Lower leg skin (tissue), 3 donors: ENCODE data around the gene CTSO.

Experiments
- CTCF ChIP-seq, 3 donors: fragments of 450-650 bp; IDR thresholded peaks; one replicate each; pipeline ENCODE4 v1.5.1; 2016; ENCODE audit warnings: antibody characterized with exemption in 3 of 3, mild to moderate bottlenecking in 3 of 3, moderate library complexity in 2 of 3
- POLR2A ChIP-seq, 2 donors: fragments of 450-650 bp; IDR thresholded peaks; one replicate each; pipeline ENCODE4 v1.6.1; 2016 to 2017; ENCODE audit warnings: antibody characterized with exemption in 2 of 2, mild to moderate bottlenecking in 1 of 2, moderate library complexity in 1 of 2

DNA sequence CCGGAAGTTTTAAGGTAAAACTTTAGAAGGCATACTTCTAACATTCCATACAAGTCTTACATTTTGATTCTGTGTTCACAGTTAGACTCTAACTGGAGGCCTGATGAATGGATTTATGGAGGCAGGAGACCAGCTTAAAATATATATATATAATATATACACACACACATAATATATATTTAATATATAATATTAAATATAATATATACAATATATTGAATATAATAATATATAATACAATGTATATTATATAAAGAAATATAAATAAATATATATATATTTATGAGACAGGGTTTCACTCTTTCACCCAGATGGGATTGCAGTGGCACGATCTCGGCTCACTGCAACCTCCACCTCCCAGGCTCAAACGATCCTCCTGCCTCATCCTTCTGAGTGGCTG, 7.9 kb upstream of the CTSO start:
- no peak for TF ChIP-seq CTCF (IDR thresholded peaks at IDR 0.05)
- no peak for TF ChIP-seq POLR2A (IDR thresholded peaks at IDR 0.05)
